Activated CD8-positive, alpha-beta T cell treated with anti-CD3 and anti-CD28 coated beads for 36 hours (primary cell): ENCODE data around the gene USP5. TPM values are rescaled to one million over a fixed set of nuclear protein-coding genes. Genes with fewer than 3 reads are reported as not detected.
A peak's percentile ranks its signal among the peaks of the same experiment; 100 is the strongest.
"Not testable (repeated sequence)": the region's sequence is repeated elsewhere in the genome, so short reads cannot be mapped to it uniquely, and the experiment has no call there.

Experiments
- ATAC-seq: fragments of 200-7000 bp; cut with Tn5 transposase; one replicate; pipeline ENCODE4 v1.10.0; 2021; ENCODE audit warnings: mild to moderate bottlenecking, moderate library complexity
- CTCF ChIA-PET: fragments of 350-600 bp; sonication (Branson Sonifier 250); formaldehyde crosslinking; loops from one replicate; lab custom pipeline; 2021; ENCODE audit warnings: antibody characterized with exemption; lab: Charles Lee
- POLR2A ChIA-PET: fragments of 350-600 bp; sonication (Branson Sonifier 250); formaldehyde crosslinking; loops from one replicate; lab custom pipeline; 2021; ENCODE audit warnings: antibody characterized with exemption; lab: Charles Lee
- DNase-seq: peaks from one replicate; pipeline ENCODE4 v3.0.0-alpha.2; 2020
- H3K27ac Mint-ChIP-seq: one replicate; pipeline ENCODE4 v1.8.0; 2021; ENCODE audit warnings: mild to moderate bottlenecking, mixed read lengths
- H3K27me3 Mint-ChIP-seq: one replicate; pipeline ENCODE4 v1.8.0; 2021; ENCODE audit warnings: mixed read lengths
- H3K36me3 Mint-ChIP-seq: one replicate; pipeline ENCODE4 v1.8.0; 2021; ENCODE audit warnings: low read depth, mixed read lengths
- H3K4me1 Mint-ChIP-seq: one replicate; pipeline ENCODE4 v1.8.0; 2021; ENCODE audit warnings: low read depth, mixed read lengths
- H3K4me3 Mint-ChIP-seq: one replicate; pipeline ENCODE4 v1.8.0; 2021; ENCODE audit warnings: mild to moderate bottlenecking, moderate library complexity, mixed read lengths
- H3K9me3 Mint-ChIP-seq: one replicate; pipeline ENCODE4 v1.8.0; 2021; ENCODE audit warnings: mixed read lengths
- CTCF ChIP-seq: fragments of 200-600 bp; IDR thresholded peaks from one replicate; pipeline ENCODE4 v1.8.0; 2022; ENCODE audit warnings: antibody characterized with exemption, mild to moderate bottlenecking
- intact Hi-C: fragments of 100-400 bp; cut with micrococcal nuclease; formaldehyde crosslinking; loops from one replicate; pipeline ENCODE4 v1.10.0; 2022
- total RNA-seq, 2 experiments: library from RNA; stranded (reverse); gene quantifications; one replicate each; pipeline ENCODE4 v1.2.3, GENCODE V29; 2021

USP5 gene
- total RNA-seq, 2 experiments from 2014 or later = 109 to 112 TPM

DNA sequence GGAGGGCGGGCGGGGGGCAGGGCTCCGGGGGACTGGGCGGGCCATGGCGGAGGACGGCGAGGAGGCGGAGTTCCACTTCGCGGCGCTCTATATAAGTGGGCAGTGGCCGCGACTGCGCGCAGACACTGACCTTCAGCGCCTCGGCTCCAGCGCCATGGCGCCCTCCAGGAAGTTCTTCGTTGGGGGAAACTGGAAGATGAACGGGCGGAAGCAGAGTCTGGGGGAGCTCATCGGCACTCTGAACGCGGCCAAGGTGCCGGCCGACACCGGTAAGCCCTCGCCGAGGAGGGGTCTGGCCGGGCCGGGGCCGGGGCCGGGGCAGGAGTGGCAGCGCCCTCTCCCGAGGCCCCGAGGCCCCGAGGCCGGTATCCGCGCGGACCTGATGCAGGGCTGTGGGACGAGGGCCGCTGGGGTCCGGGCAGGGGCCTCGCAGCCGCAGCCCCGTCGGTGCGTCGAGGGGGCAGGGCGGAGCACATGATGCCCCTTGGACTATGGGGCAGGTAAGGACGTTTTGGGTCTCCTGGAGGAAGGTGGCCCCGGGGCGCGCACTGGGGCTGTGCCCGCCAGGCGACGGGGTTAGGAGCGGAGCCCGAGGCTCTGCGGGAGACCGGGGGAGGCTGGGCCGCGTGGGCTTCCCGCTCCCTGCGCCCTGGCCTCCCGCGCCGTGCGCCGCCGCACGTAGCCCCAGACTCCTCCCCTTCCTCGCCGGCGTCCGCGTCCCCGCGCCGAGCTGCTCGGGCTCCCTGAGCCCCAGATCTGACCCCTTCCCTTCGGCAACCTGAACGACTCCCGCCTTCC is 15.7 kb downstream of the USP5 start, which contains the start of gene TPI1:
TSS of gene TPI1 (plus strand) at position 119 of the 798 bp plus-strand sequence. CDS start at position 155, 36 bp downstream.
- ChIA-PET CTCF (interaction anchor here (1.3 to 9.5 kb wide), 8 partner anchors 11 to 115 kb away, joined by 3 to 124 read pairs (median 6); partner anchors contain the start of genes CDCA3, MLF2, PTMS and USP5), POLR2A (interaction anchor here (0.7 to 13.0 kb wide), 29 partner anchors 8 to 333 kb away, joined by 3 to 218 read pairs (median 4); partner anchors contain the start of genes C12orf57, CDCA3, GAPDH and GNB3)
- no peak for TF ChIP-seq CTCF
- intact Hi-C loops = no loop called here
- Mint-ChIP-seq H3K27ac (peak within 1 kb of the TSS; percentile 97), H3K4me3 (peak within 1 kb of the TSS; percentile 91), H3K36me3 (peaks cover 73% of the 10 kb centered on the region), H3K4me1 (peaks cover 55% of the 10 kb centered on the region), H3K9me3 (no peaks in the 10 kb centered on the region), H3K27me3 (no peaks in the 10 kb centered on the region)
- peak; percentile 84 for DNase-seq
- peak; percentile 74 for ATAC-seq

DNA sequence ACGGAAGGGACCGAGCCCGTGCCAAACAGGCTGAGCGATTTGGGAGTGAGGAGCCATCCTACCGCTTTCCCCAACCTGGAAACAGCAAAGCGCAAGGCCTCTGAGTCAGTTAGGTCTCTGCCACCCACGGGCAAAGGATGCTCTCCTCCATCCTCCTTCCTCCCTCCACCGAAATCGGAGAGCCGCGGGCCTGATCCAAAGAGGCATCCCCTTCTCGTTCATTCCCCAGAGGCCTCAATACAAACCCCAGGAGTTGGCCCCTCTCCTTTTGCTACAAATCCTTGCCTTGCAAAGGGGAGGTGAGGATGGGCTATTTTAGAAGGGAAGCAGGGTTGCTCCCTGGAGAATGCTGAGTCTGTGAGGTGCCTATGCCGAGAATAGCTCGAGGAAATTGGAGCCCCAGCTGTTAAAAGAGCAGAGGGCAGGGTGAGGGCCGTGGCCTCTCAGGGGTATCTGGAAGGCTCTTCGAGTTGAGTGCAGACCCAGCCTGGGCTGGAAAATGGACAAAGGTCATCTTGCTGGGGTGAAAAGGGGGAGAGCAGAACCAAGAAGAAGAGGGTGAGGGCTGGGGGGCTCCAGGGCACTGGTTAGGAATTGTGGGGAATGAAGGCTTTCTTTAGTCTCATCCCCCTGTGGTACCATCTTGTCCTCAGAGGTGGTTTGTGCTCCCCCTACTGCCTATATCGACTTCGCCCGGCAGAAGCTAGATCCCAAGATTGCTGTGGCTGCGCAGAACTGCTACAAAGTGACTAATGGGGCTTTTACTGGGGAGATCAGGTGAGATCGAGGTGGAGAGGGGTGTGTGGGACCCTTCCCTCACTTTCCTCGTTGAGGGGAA is 16.5 kb downstream of the USP5 start:
- DNase-seq = peak; percentile 23
- ChIA-PET CTCF (interaction anchor here (0.6 to 9.5 kb wide), 19 partner anchors 15 to 241 kb away, joined by 3 to 124 read pairs (median 5); partner anchors contain the start of genes C1RL, CDCA3, COPS7A and LRRC23), POLR2A (interaction anchor here (0.7 to 13.0 kb wide), 18 partner anchors 9 to 115 kb away, joined by 3 to 218 read pairs (median 6); partner anchors contain the start of genes C12orf57, CDCA3, MLF2 and P3H3)
- TF ChIP-seq CTCF = no peak
- no peak for ATAC-seq
- Mint-ChIP-seq H3K9me3 (no peaks in the 10 kb centered on the region), H3K4me1 (peaks cover 55% of the 10 kb centered on the region), H3K36me3 (peaks cover 72% of the 10 kb centered on the region), H3K27ac (peak overlapping the region; percentile 97), H3K4me3 (peak overlapping the region; percentile 91), H3K27me3 (no peaks in the 10 kb centered on the region)
- intact Hi-C loops = no loop called here

- intact Hi-C loops = no loop called here
Measured at GRCh38 chr12:6869049-6870021, 17.4 kb downstream of the USP5 start.

DNA sequence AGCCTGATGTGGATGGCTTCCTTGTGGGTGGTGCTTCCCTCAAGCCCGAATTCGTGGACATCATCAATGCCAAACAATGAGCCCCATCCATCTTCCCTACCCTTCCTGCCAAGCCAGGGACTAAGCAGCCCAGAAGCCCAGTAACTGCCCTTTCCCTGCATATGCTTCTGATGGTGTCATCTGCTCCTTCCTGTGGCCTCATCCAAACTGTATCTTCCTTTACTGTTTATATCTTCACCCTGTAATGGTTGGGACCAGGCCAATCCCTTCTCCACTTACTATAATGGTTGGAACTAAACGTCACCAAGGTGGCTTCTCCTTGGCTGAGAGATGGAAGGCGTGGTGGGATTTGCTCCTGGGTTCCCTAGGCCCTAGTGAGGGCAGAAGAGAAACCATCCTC is 18.4 kb downstream of the USP5 start:
- ChIA-PET CTCF (interaction anchor here (1.0 to 9.5 kb wide), 15 partner anchors 9 to 239 kb away, joined by 3 to 124 read pairs (median 4); partner anchors contain the start of genes C1RL, CDCA3, ENO2 and MLF2), POLR2A (interaction anchor here (0.5 to 13.0 kb wide), 8 partner anchors 11 to 1215 kb away, joined by 3 to 218 read pairs (median 8); partner anchors contain the start of genes C12orf57, CDCA3, MLF2 and RNU7-1)
- ATAC-seq, intact Hi-C loops, H3K27me3 Mint-ChIP-seq, H3K9me3 Mint-ChIP-seq, DNase-seq: not testable (repeated sequence)
- peak overlapping the region; percentile 89 for H3K27ac Mint-ChIP-seq
- peaks cover 69% of the 10 kb centered on the region for H3K36me3 Mint-ChIP-seq
- H3K4me3 Mint-ChIP-seq = peak overlapping the region; percentile 91
- peaks cover 63% of the 10 kb centered on the region for H3K4me1 Mint-ChIP-seq

More at GRCh38 chr12:6869049-6870021, 17.4 kb downstream of the USP5 start:
- peak overlapping the region; percentile 91 for H3K4me3 Mint-ChIP-seq
- DNase-seq = peak; percentile 91
- peaks cover 59% of the 10 kb centered on the region for H3K4me1 Mint-ChIP-seq
- peak; percentile 78 for TF ChIP-seq CTCF
- no peaks in the 10 kb centered on the region for H3K27me3 Mint-ChIP-seq
- peak overlapping the region; percentile 97 for H3K27ac Mint-ChIP-seq
- H3K9me3 Mint-ChIP-seq = no peaks in the 10 kb centered on the region
- ATAC-seq = no peak
- ChIA-PET CTCF (interaction anchor here (0.6 to 9.5 kb wide), 34 partner anchors 8 to 243 kb away, joined by 3 to 124 read pairs (median 4); partner anchors contain the start of genes C1RL, CDCA3, COPS7A and ENO2), POLR2A (interaction anchor here (1.1 to 13.0 kb wide), 10 partner anchors 10 to 95 kb away, joined by 3 to 218 read pairs (median 6); partner anchors contain the start of genes C12orf57, CDCA3, RNU7-1 and USP5)
- peaks cover 71% of the 10 kb centered on the region for H3K36me3 Mint-ChIP-seq
